ENCODE data around the gene SBF2.
"Not testable (repeated sequence)": the region's sequence is repeated elsewhere in the genome, so short reads cannot be mapped to it uniquely, and the experiment has no call there.

SBF2 gene

GRCh38 chr11:10139143-10139542, 154.9 kb downstream of the SBF2 start:
- H3K9me3 ChIP-seq (ENCODE audit: control insufficient read depth, low read length), result no peaks in the 10 kb centered on the region
- no peaks in the 10 kb centered on the region for H3K4me1 ChIP-seq (ENCODE audit: control insufficient read depth, insufficient read depth, low read length)
- H3K36me3 ChIP-seq (ENCODE audit: control insufficient read depth, insufficient read depth, low read length), result peaks cover 4% of the 10 kb centered on the region
- H3K27ac ChIP-seq (ENCODE audit: insufficient read depth, low read depth, low read length, poor library complexity, severe bottlenecking), result no peak overlapping the region
- H3K27me3 ChIP-seq (ENCODE audit: control insufficient read depth, insufficient read depth, low read length, poor library complexity, severe bottlenecking), result no peaks in the 10 kb centered on the region
- 95 to 97% methylated on average over 3 of the region's 3 CpGs for whole genome bisulfite sequencing, 2 experiments
- no peak overlapping the region for H3K4me3 ChIP-seq (ENCODE audit: insufficient read depth, low read depth, low read length)

GRCh38 chr11:10134975-10135481, 159.0 kb downstream of the SBF2 start:
- 94 to 97% methylated on average over 5 of the region's 5 CpGs for WGBS, 2 experiments

GRCh38 chr11:10134226-10134625, 159.8 kb downstream of the SBF2 start:
- not testable (repeated sequence) for H3K27ac ChIP-seq (ENCODE audit: insufficient read depth, low read depth, low read length, poor library complexity, severe bottlenecking); H3K9me3 ChIP-seq (ENCODE audit: control insufficient read depth, low read length); H3K36me3 ChIP-seq (ENCODE audit: control insufficient read depth, insufficient read depth, low read length); H3K4me3 ChIP-seq (ENCODE audit: insufficient read depth, low read depth, low read length); H3K4me1 ChIP-seq (ENCODE audit: control insufficient read depth, insufficient read depth, low read length); H3K27me3 ChIP-seq (ENCODE audit: control insufficient read depth, insufficient read depth, low read length, poor library complexity, severe bottlenecking)
- WGBS, 2 experiments, result 84 to 95% methylated on average over 1 of the region's 1 CpG

More at GRCh38 chr11:10134975-10135481, 159.0 kb downstream of the SBF2 start:
- no peaks in the 10 kb centered on the region for H3K27me3 ChIP-seq (ENCODE audit: control insufficient read depth, insufficient read depth, low read length, poor library complexity, severe bottlenecking)
- no peaks in the 10 kb centered on the region for H3K4me1 ChIP-seq (ENCODE audit: control insufficient read depth, insufficient read depth, low read length)
- no peaks in the 10 kb centered on the region for H3K9me3 ChIP-seq (ENCODE audit: control insufficient read depth, low read length)
- no peak overlapping the region for H3K27ac ChIP-seq (ENCODE audit: insufficient read depth, low read depth, low read length, poor library complexity, severe bottlenecking)
- peaks cover 4% of the 10 kb centered on the region for H3K36me3 ChIP-seq (ENCODE audit: control insufficient read depth, insufficient read depth, low read length)
- no peak overlapping the region for H3K4me3 ChIP-seq (ENCODE audit: insufficient read depth, low read depth, low read length)

GRCh38 chr11:10133251-10133650, 160.8 kb downstream of the SBF2 start:
- not testable (repeated sequence) for H3K4me3 ChIP-seq (ENCODE audit: insufficient read depth, low read depth, low read length); H3K27me3 ChIP-seq (ENCODE audit: control insufficient read depth, insufficient read depth, low read length, poor library complexity, severe bottlenecking); H3K4me1 ChIP-seq (ENCODE audit: control insufficient read depth, insufficient read depth, low read length); H3K27ac ChIP-seq (ENCODE audit: insufficient read depth, low read depth, low read length, poor library complexity, severe bottlenecking); H3K9me3 ChIP-seq (ENCODE audit: control insufficient read depth, low read length); H3K36me3 ChIP-seq (ENCODE audit: control insufficient read depth, insufficient read depth, low read length)
- 83 to 86% methylated on average over 17 to 20 of the region's 23 CpGs for WGBS, 2 experiments

GRCh38 chr11:10130875-10131274, 163.1 kb downstream of the SBF2 start:
- H3K4me1 ChIP-seq (ENCODE audit: control insufficient read depth, insufficient read depth, low read length), result no peaks in the 10 kb centered on the region
- peaks cover 4% of the 10 kb centered on the region for H3K36me3 ChIP-seq (ENCODE audit: control insufficient read depth, insufficient read depth, low read length)
- no peak overlapping the region for H3K27ac ChIP-seq (ENCODE audit: insufficient read depth, low read depth, low read length, poor library complexity, severe bottlenecking)
- H3K9me3 ChIP-seq (ENCODE audit: control insufficient read depth, low read length), result no peaks in the 10 kb centered on the region
- WGBS, 2 experiments, result 90 to 100% methylated on average over 2 to 3 of the region's 3 CpGs
- H3K27me3 ChIP-seq (ENCODE audit: control insufficient read depth, insufficient read depth, low read length, poor library complexity, severe bottlenecking), result no peaks in the 10 kb centered on the region
- H3K4me3 ChIP-seq (ENCODE audit: insufficient read depth, low read depth, low read length), result no peak overlapping the region

- H3K4me3 ChIP-seq (ENCODE audit: insufficient read depth, low read depth, low read length); H3K36me3 ChIP-seq (ENCODE audit: control insufficient read depth, insufficient read depth, low read length); H3K27me3 ChIP-seq (ENCODE audit: control insufficient read depth, insufficient read depth, low read length, poor library complexity, severe bottlenecking); H3K27ac ChIP-seq (ENCODE audit: insufficient read depth, low read depth, low read length, poor library complexity, severe bottlenecking); H3K9me3 ChIP-seq (ENCODE audit: control insufficient read depth, low read length); H3K4me1 ChIP-seq (ENCODE audit: control insufficient read depth, insufficient read depth, low read length): not testable (repeated sequence)
- 91 to 92% methylated on average over 8 of the region's 8 CpGs for WGBS, 2 experiments
Measured at GRCh38 chr11:10129184-10129583, 164.8 kb downstream of the SBF2 start.

- no peaks in the 10 kb centered on the region for H3K9me3 ChIP-seq (ENCODE audit: control insufficient read depth, low read length)
- no peaks in the 10 kb centered on the region for H3K36me3 ChIP-seq (ENCODE audit: control insufficient read depth, insufficient read depth, low read length)
- 100% methylated on average over 1 of the region's 2 CpGs for WGBS, 2 experiments
- H3K27ac ChIP-seq (ENCODE audit: insufficient read depth, low read depth, low read length, poor library complexity, severe bottlenecking), result no peak overlapping the region
- H3K4me1 ChIP-seq (ENCODE audit: control insufficient read depth, insufficient read depth, low read length), result no peaks in the 10 kb centered on the region
- H3K27me3 ChIP-seq (ENCODE audit: control insufficient read depth, insufficient read depth, low read length, poor library complexity, severe bottlenecking), result no peaks in the 10 kb centered on the region
- no peak overlapping the region for H3K4me3 ChIP-seq (ENCODE audit: insufficient read depth, low read depth, low read length)
Measured at GRCh38 chr11:10125522-10126133, 168.4 kb downstream of the SBF2 start.

GRCh38 chr11:10122326-10123197, 171.5 kb downstream of the SBF2 start:
- no peaks in the 10 kb centered on the region for H3K36me3 ChIP-seq (ENCODE audit: control insufficient read depth, insufficient read depth, low read length)
- no peak overlapping the region for H3K27ac ChIP-seq (ENCODE audit: insufficient read depth, low read depth, low read length, poor library complexity, severe bottlenecking)
- no peaks in the 10 kb centered on the region for H3K9me3 ChIP-seq (ENCODE audit: control insufficient read depth, low read length)
- WGBS, 2 experiments, result 76 to 88% methylated on average over 2 to 4 of the region's 5 CpGs
- no peaks in the 10 kb centered on the region for H3K4me1 ChIP-seq (ENCODE audit: control insufficient read depth, insufficient read depth, low read length)
- H3K4me3 ChIP-seq (ENCODE audit: insufficient read depth, low read depth, low read length), result no peak overlapping the region
- no peaks in the 10 kb centered on the region for H3K27me3 ChIP-seq (ENCODE audit: control insufficient read depth, insufficient read depth, low read length, poor library complexity, severe bottlenecking)

GRCh38 chr11:10118865-10119264, 175.2 kb downstream of the SBF2 start:
- H3K27me3 ChIP-seq (ENCODE audit: control insufficient read depth, insufficient read depth, low read length, poor library complexity, severe bottlenecking), result no peaks in the 10 kb centered on the region
- H3K9me3 ChIP-seq (ENCODE audit: control insufficient read depth, low read length), result no peaks in the 10 kb centered on the region
- no peak overlapping the region for H3K4me3 ChIP-seq (ENCODE audit: insufficient read depth, low read depth, low read length)
- no peak overlapping the region for H3K27ac ChIP-seq (ENCODE audit: insufficient read depth, low read depth, low read length, poor library complexity, severe bottlenecking)
- H3K36me3 ChIP-seq (ENCODE audit: control insufficient read depth, insufficient read depth, low read length), result no peaks in the 10 kb centered on the region
- no CpG with 5 or more reads among the region's 1 CpG for WGBS, 2 experiments
- no peaks in the 10 kb centered on the region for H3K4me1 ChIP-seq (ENCODE audit: control insufficient read depth, insufficient read depth, low read length)

GRCh38 chr11:10117709-10118351, 176.2 kb downstream of the SBF2 start:
- H3K27ac ChIP-seq (ENCODE audit: insufficient read depth, low read depth, low read length, poor library complexity, severe bottlenecking), result no peak overlapping the region
- no peak overlapping the region for H3K4me3 ChIP-seq (ENCODE audit: insufficient read depth, low read depth, low read length)
- 93 to 94% methylated on average over 3 of the region's 3 CpGs for WGBS, 2 experiments
- no peaks in the 10 kb centered on the region for H3K36me3 ChIP-seq (ENCODE audit: control insufficient read depth, insufficient read depth, low read length)
- H3K4me1 ChIP-seq (ENCODE audit: control insufficient read depth, insufficient read depth, low read length), result no peaks in the 10 kb centered on the region
- no peaks in the 10 kb centered on the region for H3K9me3 ChIP-seq (ENCODE audit: control insufficient read depth, low read length)
- H3K27me3 ChIP-seq (ENCODE audit: control insufficient read depth, insufficient read depth, low read length, poor library complexity, severe bottlenecking), result no peaks in the 10 kb centered on the region

All from ectodermal cell (in vitro differentiated cells).